ENCODE data around the gene DENND1A. TPM values are rescaled to one million over a fixed set of nuclear protein-coding genes. Genes with fewer than 3 reads are reported as not detected.

DENND1A gene
- total RNA-seq, 1 donor from 2014 or later: 12.7 TPM

DNA sequence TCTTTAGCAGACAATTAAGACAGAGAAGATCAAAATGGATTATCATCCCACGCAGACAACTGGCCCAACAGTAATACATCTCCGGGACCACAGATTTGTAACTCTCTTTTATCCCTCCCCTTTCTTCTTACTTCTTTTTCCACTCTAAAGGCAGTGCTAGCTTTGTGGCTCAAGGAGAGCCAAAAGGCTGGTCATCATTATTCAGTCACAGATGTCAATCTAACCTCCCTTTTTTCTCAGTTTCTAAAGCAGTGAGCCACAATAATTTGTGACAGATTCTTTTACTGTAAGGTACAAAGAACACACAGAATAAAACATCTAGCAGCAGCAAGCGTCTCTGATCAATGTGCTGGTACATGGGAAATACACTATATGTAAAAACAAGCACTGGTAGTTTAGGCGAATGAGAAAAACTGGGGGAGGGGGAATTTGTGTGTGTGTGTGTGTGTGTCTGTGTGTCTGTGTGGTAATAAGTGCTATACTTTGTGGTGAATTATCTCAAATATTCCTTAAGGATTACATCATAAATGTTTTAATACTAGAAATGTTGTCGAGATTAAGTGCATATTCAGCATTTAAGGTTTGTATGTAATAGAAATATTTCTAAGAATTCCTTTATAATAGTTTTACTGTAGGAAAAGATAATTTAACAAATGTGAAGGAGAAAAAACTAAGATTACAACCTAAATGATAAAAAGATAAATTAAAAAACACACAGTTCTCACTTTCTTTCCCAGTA lies 140.2 kb downstream of the DENND1A start:
- Histone ChIP-seq H3K79me2 (ENCODE audit: insufficient read depth, low read length) (no peaks in the 10 kb centered on the region), H3K4me3 (ENCODE audit: insufficient read depth, low read depth, low read length) (no peak overlapping the region), H3K4me1 (ENCODE audit: insufficient read depth, low read length) (no peaks in the 10 kb centered on the region), H3K27me3 (ENCODE audit: insufficient read depth, low read length) (no peaks in the 10 kb centered on the region), H3K9me3 (ENCODE audit: insufficient read depth, low read depth, low read length) (no peaks in the 10 kb centered on the region), H4K20me1 (ENCODE audit: insufficient read depth, low read length) (no peaks in the 10 kb centered on the region), H2AFZ (ENCODE audit: low read depth, low read length) (no peak overlapping the region), H3K9ac (ENCODE audit: low read length) (no peak overlapping the region), H3K4me2 (ENCODE audit: low read length) (no peak overlapping the region), H3K27ac (ENCODE audit: low read depth, low read length) (no peak overlapping the region), H3K36me3 (ENCODE audit: insufficient read depth, low read length) (no peaks in the 10 kb centered on the region)
- TF ChIP-seq, protein P1, sequence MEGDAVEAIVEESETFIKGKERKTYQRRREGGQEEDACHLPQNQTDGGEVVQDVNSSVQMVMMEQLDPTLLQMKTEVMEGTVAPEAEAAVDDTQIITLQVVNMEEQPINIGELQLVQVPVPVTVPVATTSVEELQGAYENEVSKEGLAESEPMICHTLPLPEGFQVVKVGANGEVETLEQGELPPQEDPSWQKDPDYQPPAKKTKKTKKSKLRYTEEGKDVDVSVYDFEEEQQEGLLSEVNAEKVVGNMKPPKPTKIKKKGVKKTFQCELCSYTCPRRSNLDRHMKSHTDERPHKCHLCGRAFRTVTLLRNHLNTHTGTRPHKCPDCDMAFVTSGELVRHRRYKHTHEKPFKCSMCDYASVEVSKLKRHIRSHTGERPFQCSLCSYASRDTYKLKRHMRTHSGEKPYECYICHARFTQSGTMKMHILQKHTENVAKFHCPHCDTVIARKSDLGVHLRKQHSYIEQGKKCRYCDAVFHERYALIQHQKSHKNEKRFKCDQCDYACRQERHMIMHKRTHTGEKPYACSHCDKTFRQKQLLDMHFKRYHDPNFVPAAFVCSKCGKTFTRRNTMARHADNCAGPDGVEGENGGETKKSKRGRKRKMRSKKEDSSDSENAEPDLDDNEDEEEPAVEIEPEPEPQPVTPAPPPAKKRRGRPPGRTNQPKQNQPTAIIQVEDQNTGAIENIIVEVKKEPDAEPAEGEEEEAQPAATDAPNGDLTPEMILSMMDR (IDR thresholded peaks at IDR 0.05; ENCODE audit: insufficient read depth, low read depth, low read length): no peak
- TF ChIP-seq EZH2 (IDR thresholded peaks at IDR 0.05; ENCODE audit: insufficient read depth, low read length): no peak
- Mint-ChIP-seq H3K36me3 (ENCODE audit: low read depth, unreplicated experiment) (no peaks in the 10 kb centered on the region), H3K27me3 (ENCODE audit: low read depth, unreplicated experiment) (no peaks in the 10 kb centered on the region), H3K27ac (ENCODE audit: unreplicated experiment) (no peak overlapping the region), H3K4me3 (ENCODE audit: unreplicated experiment) (no peak overlapping the region), H3K9me3 (ENCODE audit: unreplicated experiment) (peaks cover 2% of the 10 kb centered on the region), H3K4me1 (ENCODE audit: low read depth, unreplicated experiment) (no peaks in the 10 kb centered on the region)
- DNase-seq (ENCODE audit: low read depth) (no peak), FAIRE-seq (no peak)

DNA sequence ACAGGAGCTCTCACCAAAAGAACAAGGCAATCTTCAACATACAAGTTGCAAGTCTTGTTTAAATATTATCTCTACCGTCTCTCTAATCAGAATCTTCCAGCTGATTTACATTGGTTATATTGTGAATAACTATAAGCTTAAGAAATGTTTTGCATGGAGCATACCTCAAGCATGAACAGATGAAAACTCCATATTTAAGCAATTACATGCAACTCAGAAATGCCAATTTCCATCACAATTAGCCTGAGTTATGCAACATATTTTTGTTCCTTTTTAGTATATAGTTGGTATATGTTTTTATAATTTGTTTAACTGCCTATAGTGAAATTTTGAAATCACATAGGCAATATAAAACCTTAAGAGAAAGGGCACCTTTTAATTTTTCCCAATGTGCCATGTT lies 142.5 kb downstream of the DENND1A start:
- no peak overlapping the region for H3K4me3 ChIP-seq (ENCODE audit: insufficient read depth, low read depth, low read length)
- DNase-seq (ENCODE audit: low read depth) (no peak), FAIRE-seq (no peak)
- no peaks in the 10 kb centered on the region for H3K9me3 ChIP-seq (ENCODE audit: insufficient read depth, low read depth, low read length)
- H3K27me3 Mint-ChIP-seq (ENCODE audit: low read depth, unreplicated experiment): no peaks in the 10 kb centered on the region
- H3K9ac ChIP-seq (ENCODE audit: low read length): no peak overlapping the region
- H3K4me2 ChIP-seq (ENCODE audit: low read length): no peak overlapping the region
- H3K36me3 Mint-ChIP-seq (ENCODE audit: low read depth, unreplicated experiment): no peaks in the 10 kb centered on the region
- no peak overlapping the region for H3K4me3 Mint-ChIP-seq (ENCODE audit: unreplicated experiment)
- H3K4me1 Mint-ChIP-seq (ENCODE audit: low read depth, unreplicated experiment): no peaks in the 10 kb centered on the region
- no peak overlapping the region for H3K27ac Mint-ChIP-seq (ENCODE audit: unreplicated experiment)
- H3K36me3 ChIP-seq (ENCODE audit: insufficient read depth, low read length): no peaks in the 10 kb centered on the region
- TF ChIP-seq, protein P1 (IDR thresholded peaks at IDR 0.05; ENCODE audit: insufficient read depth, low read depth, low read length): no peak
- TF ChIP-seq EZH2 (IDR thresholded peaks at IDR 0.05; ENCODE audit: insufficient read depth, low read length): no peak
- H3K27ac ChIP-seq (ENCODE audit: low read depth, low read length): no peak overlapping the region
- no peak overlapping the region for H2AFZ ChIP-seq (ENCODE audit: low read depth, low read length)
- H3K4me1 ChIP-seq (ENCODE audit: insufficient read depth, low read length): no peaks in the 10 kb centered on the region
- H4K20me1 ChIP-seq (ENCODE audit: insufficient read depth, low read length): peaks cover 4% of the 10 kb centered on the region
- H3K27me3 ChIP-seq (ENCODE audit: insufficient read depth, low read length): no peaks in the 10 kb centered on the region
- peaks cover 2% of the 10 kb centered on the region for H3K9me3 Mint-ChIP-seq (ENCODE audit: unreplicated experiment)
- no peaks in the 10 kb centered on the region for H3K79me2 ChIP-seq (ENCODE audit: insufficient read depth, low read length)

DNA sequence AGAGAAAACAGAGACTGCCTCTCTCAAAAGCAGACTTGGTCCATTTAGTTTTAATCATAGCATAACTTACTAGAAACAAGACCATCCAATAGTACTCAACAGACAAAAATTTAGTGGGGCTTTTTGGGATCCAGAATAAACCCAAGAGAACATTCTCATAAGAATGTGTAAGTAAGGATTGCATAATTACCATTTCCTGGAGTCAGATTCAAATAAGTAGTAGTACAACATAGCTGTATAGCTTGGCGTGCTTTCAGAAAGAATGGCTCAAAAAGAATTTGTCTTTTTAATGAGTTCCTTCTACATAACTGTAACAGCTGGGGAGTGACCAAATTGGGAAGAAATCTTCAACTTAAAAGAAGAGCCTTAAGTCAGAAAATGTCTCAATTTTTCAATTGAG lies 145.4 kb downstream of the DENND1A start:
- Histone ChIP-seq H3K79me2 (ENCODE audit: insufficient read depth, low read length) (no peaks in the 10 kb centered on the region), H3K27ac (ENCODE audit: low read depth, low read length) (no peak overlapping the region), H4K20me1 (ENCODE audit: insufficient read depth, low read length) (peaks cover 4% of the 10 kb centered on the region), H3K4me3 (ENCODE audit: insufficient read depth, low read depth, low read length) (no peak overlapping the region), H2AFZ (ENCODE audit: low read depth, low read length) (no peak overlapping the region), H3K4me2 (ENCODE audit: low read length) (no peak overlapping the region), H3K4me1 (ENCODE audit: insufficient read depth, low read length) (no peaks in the 10 kb centered on the region), H3K9me3 (ENCODE audit: insufficient read depth, low read depth, low read length) (no peaks in the 10 kb centered on the region), H3K36me3 (ENCODE audit: insufficient read depth, low read length) (no peaks in the 10 kb centered on the region), H3K27me3 (ENCODE audit: insufficient read depth, low read length) (no peaks in the 10 kb centered on the region), H3K9ac (ENCODE audit: low read length) (no peak overlapping the region)
- DNase-seq (ENCODE audit: low read depth) (peak; percentile 70), FAIRE-seq (no peak)
- H3K4me3 Mint-ChIP-seq (ENCODE audit: unreplicated experiment): no peak overlapping the region
- H3K4me1 Mint-ChIP-seq (ENCODE audit: low read depth, unreplicated experiment): no peaks in the 10 kb centered on the region
- TF ChIP-seq EZH2 (IDR thresholded peaks at IDR 0.05; ENCODE audit: insufficient read depth, low read length): no peak
- TF ChIP-seq, protein P1 (IDR thresholded peaks at IDR 0.05; ENCODE audit: insufficient read depth, low read depth, low read length): no peak
- H3K27me3 Mint-ChIP-seq (ENCODE audit: low read depth, unreplicated experiment): no peaks in the 10 kb centered on the region
- H3K9me3 Mint-ChIP-seq (ENCODE audit: unreplicated experiment): peaks cover 2% of the 10 kb centered on the region
- H3K27ac Mint-ChIP-seq (ENCODE audit: unreplicated experiment): no peak overlapping the region
- peaks cover 3% of the 10 kb centered on the region for H3K36me3 Mint-ChIP-seq (ENCODE audit: low read depth, unreplicated experiment)

All from astrocyte (in vitro differentiated cells and primary cell).